NB4 (cell line): ENCODE results near the gene ZNF470.

Source experiments
- CTCF ChIP-seq: IDR thresholded peaks from one replicate; pipeline ENCODE4 v1.5.1; 2012; ENCODE audit warnings: low read depth, low read length
- MAX ChIP-seq: IDR thresholded peaks from 2 replicates; pipeline ENCODE4 v1.6.1; 2011; ENCODE audit warnings: low read depth, low read length
- POLR2A ChIP-seq: IDR thresholded peaks from 2 replicates; pipeline ENCODE4 v1.6.1; 2011; ENCODE audit warnings: mild to moderate bottlenecking; ENCODE audit not compliant: insufficient read length; ENCODE audit errors: extremely low read depth

- TF ChIP-seq CTCF: no peak
- TF ChIP-seq POLR2A: no peak
- no peak for TF ChIP-seq MAX
Measured at GRCh38 chr19:56573914-56574313, 6.6 kb downstream of the ZNF470 start.
